Endothelial cell of umbilical vein (primary cell): ENCODE measurements around the gene SPRR2A. TPM values are rescaled to one million over a fixed set of nuclear protein-coding genes. Genes with fewer than 3 reads are reported as not detected.

Source experiments
- BruUV-seq: library from RNA; stranded (reverse); fragments of 400-500 nt; replicated peaks from 2 replicates; lab custom pipeline; 2021; lab: Mats Ljungman, UMichigan
- CTCF ChIA-PET: fragments of 300-600, 350-600 bp; sonication (Branson Sonifier 250); formaldehyde crosslinking; loops from one replicate; lab custom pipeline; 2021; ENCODE audit warnings: antibody characterized with exemption, inconsistent platforms; lab: Charles Lee
- POLR2A ChIA-PET: fragments of 300-600, 350-600 bp; sonication (Branson Sonifier 250); formaldehyde crosslinking; loops from one replicate; lab custom pipeline; 2021; ENCODE audit warnings: antibody characterized with exemption, inconsistent platforms; lab: Charles Lee
- DNase-seq: peaks from one replicate; pipeline ENCODE4 v3.0.0-alpha.2; 2011; ENCODE audit warnings: low read depth, low spot score
- FAIRE-seq: peaks from 2 replicates; lab custom pipeline; 2011; peaks lifted over from hg19 to GRCh38; lab: Jason Lieb, UNC
- H2AFZ ChIP-seq: 2 replicates; pipeline ENCODE4 v1.6.0; 2012; ENCODE audit warnings: low read depth, low read length, control low read depth, inconsistent platforms
- H3K27ac ChIP-seq: 2 replicates; pipeline ENCODE4 v1.5.1; 2011; ENCODE audit warnings: low read depth, mild to moderate bottlenecking, control low read depth, low read length, moderate library complexity; ENCODE audit not compliant: insufficient read depth
- H3K27me3 ChIP-seq, 2 experiments: 2 replicates each; pipeline versions ENCODE4 v1.6.0 to v1.6.1; 2011; ENCODE audit warnings: low read length in 2 of 2, mixed read lengths in 1 of 2; ENCODE audit not compliant: control insufficient read depth in 2 of 2, insufficient read depth in 2 of 2
- H3K36me3 ChIP-seq, 2 experiments: 2 replicates in 1 of 2; 3 replicates in 1 of 2; pipeline ENCODE4 v1.5.1; 2011; ENCODE audit warnings: low read length in 2 of 2, mild to moderate bottlenecking in 1 of 2, moderate library complexity in 1 of 2; ENCODE audit not compliant: control insufficient read depth in 2 of 2, insufficient read depth in 2 of 2; ENCODE audit errors: extremely low read depth in 1 of 2
- H3K4me1 ChIP-seq: 3 replicates; pipeline ENCODE4 v1.5.1; 2011; ENCODE audit warnings: mild to moderate bottlenecking, low read length; ENCODE audit not compliant: control insufficient read depth, insufficient read depth; ENCODE audit errors: extremely low read depth
- H3K4me2 ChIP-seq: 2 replicates; pipeline ENCODE4 v1.6.1; 2011; ENCODE audit warnings: low read length, control low read depth, mixed read lengths; ENCODE audit not compliant: insufficient read depth
- H3K4me3 ChIP-seq, 3 experiments: fragments of 200-600 bp in 1 of 3; sonication (generic), shearing (Covaris generic) in 1 of 3; replicated peaks in 1 of 3; 2 replicates each; pipeline ENCODE4 v1.5.1; 2011 to 2016; ENCODE audit warnings: control low read depth in 3 of 3, low read length in 3 of 3, mild to moderate bottlenecking in 2 of 3, inconsistent platforms in 1 of 3, low read depth in 1 of 3, moderate library complexity in 1 of 3; ENCODE audit not compliant: insufficient read depth in 1 of 3
- H3K79me2 ChIP-seq: 2 replicates; pipeline ENCODE4 v1.6.0; 2012; ENCODE audit warnings: low read length, inconsistent platforms; ENCODE audit not compliant: control insufficient read depth, insufficient read depth
- H3K9ac ChIP-seq: replicated peaks from 2 replicates; pipeline ENCODE3; 2011; ENCODE audit warnings: low read length, control low read depth; ENCODE audit not compliant: insufficient read depth; ENCODE audit errors: extremely low read depth
- H3K9me1 ChIP-seq: replicated peaks from 3 replicates; pipeline ENCODE4 v1.6.0; 2011; ENCODE audit warnings: mild to moderate bottlenecking, low read length; ENCODE audit not compliant: control insufficient read depth, insufficient read depth; ENCODE audit errors: extremely low read depth
- H3K9me3 ChIP-seq: replicated peaks from 2 replicates; pipeline ENCODE4 v1.5.1; 2012; ENCODE audit warnings: low read length, inconsistent platforms; ENCODE audit not compliant: control insufficient read depth, insufficient read depth
- H4K20me1 ChIP-seq: replicated peaks from 2 replicates; pipeline ENCODE3; 2011; ENCODE audit warnings: mild to moderate bottlenecking, low read length; ENCODE audit not compliant: control insufficient read depth, insufficient read depth; ENCODE audit errors: extremely low read depth
- EZH2 ChIP-seq: IDR thresholded peaks from 2 replicates; pipeline ENCODE4 v1.6.1; 2012; ENCODE audit warnings: borderline replicate concordance, low read depth, mild to moderate bottlenecking, moderate library complexity, low read length, inconsistent platforms; ENCODE audit not compliant: severe bottlenecking
- FOS ChIP-seq: IDR thresholded peaks from 2 replicates; pipeline ENCODE4 v1.6.1; 2011; ENCODE audit warnings: mild to moderate bottlenecking, low read length, moderate library complexity, borderline replicate concordance; ENCODE audit not compliant: insufficient read depth
- GATA2 ChIP-seq: IDR thresholded peaks from 2 replicates; pipeline ENCODE4 v1.7.0; 2011; ENCODE audit warnings: low read depth, mild to moderate bottlenecking, moderate library complexity, mixed read lengths, low read length; ENCODE audit not compliant: insufficient read length, insufficient read depth
- JUN ChIP-seq: IDR thresholded peaks from 2 replicates; pipeline ENCODE4 v1.6.1; 2011; ENCODE audit warnings: borderline replicate concordance, low read depth; ENCODE audit not compliant: insufficient read length, insufficient read depth
- MYC ChIP-seq: IDR thresholded peaks from one replicate; pipeline ENCODE4 v1.6.1; 2011; ENCODE audit warnings: mild to moderate bottlenecking, low read depth, low read length
- POLR2A ChIP-seq: IDR thresholded peaks from 2 replicates; pipeline ENCODE4 v1.6.1; 2012; ENCODE audit warnings: low read depth, mild to moderate bottlenecking, control low read depth, low read length
- POLR2AphosphoS5 ChIP-seq: IDR thresholded peaks from 2 replicates; pipeline ENCODE4 v1.6.1; 2012; ENCODE audit warnings: low read depth, mild to moderate bottlenecking, control low read depth, low read length, moderate library complexity; ENCODE audit not compliant: insufficient read depth
- dilution Hi-C: fragments of 300-500 bp; cut with MboI; formaldehyde crosslinking; loops from one replicate; pipeline ENCODE4 v1.15.0; 2019; ENCODE audit warnings: low sequenced_read_pairs; ENCODE audit not compliant: extremely low pct_ligation_motif_present
- intact Hi-C: fragments of 100-400 bp; cut with micrococcal nuclease; formaldehyde crosslinking; loops from one replicate; pipeline ENCODE4 v1.10.0; 2022
- polyA plus RNA-seq, 4 experiments: library from polyadenylated mRNA; depleted of rRNA in 3 of 4; stranded (reverse) in 3 of 4; unstranded in 1 of 4; fragments of >200 nt; gene quantifications; 2 replicates each; pipeline versions ENCODE4 v1.2.1 to v1.2.3, GENCODE V29; 2011 to 2012; ENCODE audit warnings: missing spikeins in 1 of 4
- total RNA-seq: library from RNA; stranded (reverse); gene quantifications from 2 replicates; pipeline ENCODE4 v1.2.3, GENCODE V29; 2021
- TF ChIP-seq, protein P1 (sequence below): IDR thresholded peaks from 2 replicates; pipeline ENCODE4 v1.6.1; 2011; ENCODE audit not compliant: insufficient read depth, insufficient read length
- TF ChIP-seq, protein P2 (sequence below), 2 donors: IDR thresholded peaks; 1 replicate in 1 of 2; 2 replicates in 1 of 2; pipeline ENCODE4 v1.5.1; 2011; ENCODE audit warnings: low read length in 2 of 2, mild to moderate bottlenecking in 2 of 2, moderate library complexity in 2 of 2, control low read depth in 1 of 2, inconsistent platforms in 1 of 2, low read depth in 1 of 2; ENCODE audit not compliant: insufficient read depth in 1 of 2; ENCODE audit errors: extremely low read depth in 1 of 2

Gene SPRR2A
- total and polyA plus RNA-seq, 2 donors (not counting 3 experiments of a cell fraction or from before 2014, with no cell fraction given): not detected

DNA sequence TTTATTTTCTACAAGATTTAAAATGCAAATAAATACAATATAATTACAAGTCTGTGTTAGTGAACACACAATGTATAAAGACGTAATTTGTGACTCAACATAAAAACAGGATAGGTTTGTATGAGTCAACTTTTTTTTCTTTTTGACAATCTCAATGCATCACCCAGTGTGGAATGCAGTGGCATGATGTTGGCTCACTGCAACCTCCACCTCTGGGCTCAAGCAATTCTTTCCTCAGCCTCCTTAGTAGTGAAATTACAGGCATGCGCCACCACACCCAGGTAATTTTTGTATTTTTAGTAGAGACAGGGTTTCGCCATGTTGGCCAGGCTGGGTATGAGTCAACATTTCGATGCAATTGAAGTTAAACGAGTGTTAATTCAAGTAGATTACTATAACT, 42.9 kb upstream of the SPRR2A start:
- no peak overlapping the region for H3K27ac ChIP-seq
- no peak overlapping the region for H2AFZ ChIP-seq
- CTCF ChIA-PET: no interaction called here
- intact Hi-C loops: no loop called here
- no peaks in the 10 kb centered on the region for H3K27me3 ChIP-seq
- no peaks in the 10 kb centered on the region for H3K4me1 ChIP-seq
- dilution Hi-C loops: no loop called here
- TF ChIP-seq JUN (peak; percentile 47), GATA2 (no peak), FOS (peak; percentile 77)
- no peaks in the 10 kb centered on the region for H4K20me1 ChIP-seq
- H3K9me3 ChIP-seq: no peaks in the 10 kb centered on the region
- H3K4me2 ChIP-seq: no peak overlapping the region
- no peaks in the 10 kb centered on the region for H3K36me3 ChIP-seq
- no peaks in the 10 kb centered on the region for H3K79me2 ChIP-seq
- DNase-seq: peak; percentile 63
- no TSS peak for BruUV-seq
- no peak for FAIRE-seq
- no peak overlapping the region for H3K4me3 ChIP-seq
- POLR2A ChIA-PET: no interaction called here
- H3K9me1 ChIP-seq: no peaks in the 10 kb centered on the region
- no peak overlapping the region for H3K9ac ChIP-seq

DNA sequence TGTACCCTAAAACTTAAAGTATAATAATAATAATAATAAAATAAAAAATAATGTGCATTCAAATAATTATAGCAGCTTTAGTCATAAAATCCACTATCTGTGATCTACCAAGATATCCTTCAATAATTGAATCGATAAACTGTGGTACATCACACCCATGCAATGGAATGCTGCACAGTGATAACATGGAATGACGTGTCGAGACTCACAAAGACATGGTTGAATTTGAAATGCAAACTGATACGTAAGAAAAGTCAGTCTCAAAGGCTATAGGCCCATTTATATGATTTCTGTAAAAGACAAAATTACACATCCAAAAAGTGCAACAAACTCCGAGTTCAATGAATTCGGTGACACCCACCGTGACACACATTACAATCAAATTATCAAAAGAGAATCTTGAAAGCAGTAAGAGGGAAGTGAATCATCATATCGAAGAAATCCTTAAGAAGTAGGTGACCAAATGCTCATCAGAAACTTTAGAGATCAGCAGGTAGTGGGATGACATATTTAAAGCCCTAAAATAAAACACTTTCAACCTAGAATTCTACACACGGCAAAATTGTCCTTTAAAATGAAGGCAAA, 42.2 kb upstream of the SPRR2A start:
- FAIRE-seq (no peak), DNase-seq (peak; percentile 1)
- Histone ChIP-seq H3K4me2 (no peak overlapping the region), H3K27me3 (no peaks in the 10 kb centered on the region), H3K4me3 (no peak overlapping the region), H3K9me1 (no peaks in the 10 kb centered on the region), H4K20me1 (no peaks in the 10 kb centered on the region), H3K79me2 (no peaks in the 10 kb centered on the region), H3K4me1 (no peaks in the 10 kb centered on the region), H3K36me3 (no peaks in the 10 kb centered on the region), H3K9me3 (no peaks in the 10 kb centered on the region), H3K27ac (no peak overlapping the region), H3K9ac (no peak overlapping the region), H2AFZ (no peak overlapping the region)
- no TSS peak for BruUV-seq
- TF ChIP-seq JUN (no peak), MYC (no peak), EZH2 (no peak), GATA2 (no peak), POLR2AphosphoS5 (no peak), FOS (no peak), POLR2A (no peak)
- TF ChIP-seq, protein P1, sequence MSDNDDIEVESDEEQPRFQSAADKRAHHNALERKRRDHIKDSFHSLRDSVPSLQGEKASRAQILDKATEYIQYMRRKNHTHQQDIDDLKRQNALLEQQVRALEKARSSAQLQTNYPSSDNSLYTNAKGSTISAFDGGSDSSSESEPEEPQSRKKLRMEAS: no peak
- TF ChIP-seq, protein P2, sequence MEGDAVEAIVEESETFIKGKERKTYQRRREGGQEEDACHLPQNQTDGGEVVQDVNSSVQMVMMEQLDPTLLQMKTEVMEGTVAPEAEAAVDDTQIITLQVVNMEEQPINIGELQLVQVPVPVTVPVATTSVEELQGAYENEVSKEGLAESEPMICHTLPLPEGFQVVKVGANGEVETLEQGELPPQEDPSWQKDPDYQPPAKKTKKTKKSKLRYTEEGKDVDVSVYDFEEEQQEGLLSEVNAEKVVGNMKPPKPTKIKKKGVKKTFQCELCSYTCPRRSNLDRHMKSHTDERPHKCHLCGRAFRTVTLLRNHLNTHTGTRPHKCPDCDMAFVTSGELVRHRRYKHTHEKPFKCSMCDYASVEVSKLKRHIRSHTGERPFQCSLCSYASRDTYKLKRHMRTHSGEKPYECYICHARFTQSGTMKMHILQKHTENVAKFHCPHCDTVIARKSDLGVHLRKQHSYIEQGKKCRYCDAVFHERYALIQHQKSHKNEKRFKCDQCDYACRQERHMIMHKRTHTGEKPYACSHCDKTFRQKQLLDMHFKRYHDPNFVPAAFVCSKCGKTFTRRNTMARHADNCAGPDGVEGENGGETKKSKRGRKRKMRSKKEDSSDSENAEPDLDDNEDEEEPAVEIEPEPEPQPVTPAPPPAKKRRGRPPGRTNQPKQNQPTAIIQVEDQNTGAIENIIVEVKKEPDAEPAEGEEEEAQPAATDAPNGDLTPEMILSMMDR (IDR thresholded peaks at IDR 0.05; ENCODE audit: extremely low read depth in 1 of 2, insufficient read depth in 1 of 2, low read depth in 1 of 2, low read length in 2 of 2): no peak
- ChIA-PET CTCF (no interaction called here), POLR2A (no interaction called here)
- intact Hi-C loops: no loop called here
- dilution Hi-C loops: no loop called here
